Sigmoid colon (tissue), 7 donors: ENCODE data around the gene SPAG16. TPM values are rescaled to one million over a fixed set of nuclear protein-coding genes. Genes with fewer than 3 reads are reported as not detected.

ENCODE experiments used
- DNase-seq: peaks from one replicate; pipeline ENCODE4 v3.0.0-alpha.2; 2019
- H3K27ac ChIP-seq, 4 donors: fragments of 200-600 bp; sonication (generic); one replicate each; pipeline ENCODE4 v1.5.1; 2016 to 2019; ENCODE audit warnings: mild to moderate bottlenecking in 1 of 4
- H3K27me3 ChIP-seq, 3 donors: fragments of 200-600 bp; sonication (generic); one replicate each; pipeline ENCODE4 v1.5.1; 2019; ENCODE audit warnings: mild to moderate bottlenecking in 1 of 3
- H3K36me3 ChIP-seq, 4 donors: fragments of 200-600 bp; sonication (generic); one replicate each; pipeline ENCODE4 v1.5.1; 2016 to 2019
- H3K4me1 ChIP-seq, 4 donors: fragments of 200-600 bp; sonication (generic); one replicate each; pipeline ENCODE4 v1.5.1; 2017 to 2019
- H3K4me3 ChIP-seq, 4 donors: fragments of 200-600 bp; sonication (generic); one replicate each; pipeline ENCODE4 v1.5.1; 2017 to 2019; ENCODE audit warnings: mild to moderate bottlenecking in 2 of 4, moderate library complexity in 1 of 4
- H3K9me3 ChIP-seq, 4 donors: fragments of 200-600 bp in 3 of 4; sonication (generic) in 3 of 4; one replicate each; pipeline versions ENCODE4 v1.5.1 to v1.6.1; 2013 to 2019
- CTCF ChIP-seq, 4 experiments: fragments of 450-650 bp in 3 of 4; fragments of 200-600 bp in 1 of 4; IDR thresholded peaks; one replicate each; pipeline ENCODE4 v1.5.1; 2016 to 2019; ENCODE audit warnings: antibody characterized with exemption in 4 of 4, mild to moderate bottlenecking in 3 of 4, moderate library complexity in 2 of 4
- EP300 ChIP-seq, 4 donors: sonication (generic); formaldehyde crosslinking; IDR thresholded peaks; one replicate each; pipeline ENCODE4 v1.6.1; 2017; ENCODE audit warnings: antibody characterized with exemption in 4 of 4
- POLR2A ChIP-seq, 2 donors: fragments of 450-650 bp; IDR thresholded peaks; one replicate each; pipeline ENCODE4 v1.6.1; 2016; ENCODE audit warnings: antibody characterized with exemption in 2 of 2, mild to moderate bottlenecking in 2 of 2, moderate library complexity in 2 of 2
- POLR2AphosphoS5 ChIP-seq, 4 donors: sonication (generic); formaldehyde crosslinking; IDR thresholded peaks; one replicate each; pipeline ENCODE4 v1.6.1; 2017; ENCODE audit warnings: antibody characterized with exemption in 4 of 4
- WGBS, 2 donors: extraction: QIAGEN DNeasy Blood & Tissue Kit; methylation state at CpG; one replicate each; pipeline ENCODE4 v1.1.7; 2013; 5-methylcytosine and 5-hydroxymethylcytosine counted together
- intact Hi-C: fragments of 100-400 bp; cut with DNase I; formaldehyde crosslinking; loops from one replicate; pipeline ENCODE4 v1.15.1; 2023
- polyA plus RNA-seq, 3 donors: library from polyadenylated mRNA; stranded (reverse); fragments of 200-250 nt; gene quantifications; one replicate each; pipeline ENCODE4 v1.2.3, GENCODE V29; 2013
- total RNA-seq, 4 donors: library from RNA; depleted of rRNA; stranded (reverse); fragments of >200 nt; gene quantifications; one replicate each; pipeline ENCODE4 v1.1.0, GENCODE V29; 2016
- donor health status: healthy with polysubstance abuse.
- donor health status: Bipolar disorder and iron deficiency.
- donor health status: healthy.

SPAG16 gene
- total and polyA plus RNA-seq, 7 donors = 13.1 to 70.3 (median 36.0) TPM

DNA sequence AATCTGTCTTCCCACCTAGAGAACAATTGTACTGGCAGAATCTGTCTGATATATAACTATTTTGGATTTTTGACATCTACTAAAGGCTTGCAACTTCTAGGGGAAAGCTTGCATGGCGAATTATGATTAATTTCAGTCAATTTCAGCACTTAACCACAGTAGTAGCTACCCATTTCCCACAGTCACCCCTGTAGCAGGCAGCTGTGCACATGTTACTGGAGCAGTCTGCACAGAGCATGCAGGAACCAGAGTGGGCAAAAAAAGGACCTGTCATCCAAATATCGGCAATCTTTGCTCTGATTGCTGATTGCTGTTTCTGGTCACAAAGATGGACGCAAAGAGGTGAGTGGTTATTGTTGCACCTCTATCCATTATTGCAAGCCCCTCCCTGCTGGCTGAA lies 473.3 kb downstream of the SPAG16 start:
- DNase-seq = no peak

GRCh38 chr2:213763354-213763753 lies 479.1 kb downstream of the SPAG16 start:
- TF ChIP-seq POLR2A (IDR thresholded peaks at IDR 0.05) = no peak
- TF ChIP-seq CTCF (IDR thresholded peaks at IDR 0.05) = no peak
- no peak for TF ChIP-seq POLR2AphosphoS5 (IDR thresholded peaks at IDR 0.05)
- no peak for TF ChIP-seq EP300 (IDR thresholded peaks at IDR 0.05)
- Histone ChIP-seq H3K27ac (no peak overlapping the region), H3K4me1 (no peaks in the 10 kb centered on the region), H3K9me3 (no peaks in the 10 kb centered on the region), H3K27me3 (no peaks in the 10 kb centered on the region), H3K4me3 (no peak overlapping the region), H3K36me3 (no peaks in the 10 kb centered on the region)
- no peak for DNase-seq
- intact Hi-C loops = no loop called here
- WGBS, 2 donors = 67 to 74% methylated on average over 1 of the region's 1 CpG

More for the DNA sequence above, 473.3 kb downstream of the SPAG16 start:
- intact Hi-C loops = no loop called here
- no peak overlapping the region for H3K4me3 ChIP-seq
- no peaks in the 10 kb centered on the region for H3K27me3 ChIP-seq
- no peak overlapping the region for H3K27ac ChIP-seq
- H3K9me3 ChIP-seq = no peaks in the 10 kb centered on the region
- 75 to 87% methylated on average over 3 of the region's 3 CpGs for WGBS, 2 donors
- no peaks in the 10 kb centered on the region for H3K4me1 ChIP-seq
- H3K36me3 ChIP-seq = no peaks in the 10 kb centered on the region
- no peak for TF ChIP-seq POLR2AphosphoS5 (IDR thresholded peaks at IDR 0.05)
- TF ChIP-seq EP300 (IDR thresholded peaks at IDR 0.05) = no peak
- no peak for TF ChIP-seq CTCF (IDR thresholded peaks at IDR 0.05)
- no peak for TF ChIP-seq POLR2A (IDR thresholded peaks at IDR 0.05)

- no peak for DNase-seq
- Histone ChIP-seq H3K9me3 (no peaks in the 10 kb centered on the region), H3K4me3 (no peak overlapping the region), H3K36me3 (no peaks in the 10 kb centered on the region), H3K27ac (no peak overlapping the region), H3K27me3 (no peaks in the 10 kb centered on the region), H3K4me1 (no peaks in the 10 kb centered on the region)
- 4 to 53% methylated on average over 1 of the region's 1 CpG for WGBS, 2 donors
- TF ChIP-seq CTCF (IDR thresholded peaks at IDR 0.05) (no peak), POLR2A (IDR thresholded peaks at IDR 0.05) (no peak), POLR2AphosphoS5 (IDR thresholded peaks at IDR 0.05) (no peak), EP300 (IDR thresholded peaks at IDR 0.05) (no peak)
- intact Hi-C loops = no loop called here
These were observed 479.7 kb downstream of the SPAG16 start for GRCh38 chr2:213763963-213764362.

DNA sequence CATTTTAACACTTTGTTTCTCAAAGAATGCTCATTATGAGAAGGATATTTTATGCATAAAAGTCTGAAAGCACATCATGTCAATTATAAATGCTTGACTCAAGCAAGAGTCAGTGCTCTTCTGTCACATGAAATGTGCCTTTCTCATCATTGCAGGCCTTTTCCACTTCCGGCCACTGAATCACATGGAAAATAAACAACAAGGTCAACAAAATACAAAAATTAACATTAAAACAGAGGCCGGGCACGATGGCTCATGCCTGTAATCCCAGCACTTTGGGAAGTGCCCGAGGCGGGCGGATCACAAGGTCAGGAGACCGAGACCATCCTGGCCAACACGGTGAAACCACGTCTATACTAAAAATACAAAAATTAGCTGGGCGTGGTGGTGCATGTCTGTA lies 480.6 kb downstream of the SPAG16 start:
- no peaks in the 10 kb centered on the region for H3K36me3 ChIP-seq
- intact Hi-C loops = no loop called here
- no peaks in the 10 kb centered on the region for H3K4me1 ChIP-seq
- TF ChIP-seq POLR2AphosphoS5 (IDR thresholded peaks at IDR 0.05) = no peak
- no peak for TF ChIP-seq EP300 (IDR thresholded peaks at IDR 0.05)
- no peak for TF ChIP-seq CTCF (IDR thresholded peaks at IDR 0.05)
- TF ChIP-seq POLR2A (IDR thresholded peaks at IDR 0.05) = no peak
- H3K27ac ChIP-seq = no peak overlapping the region
- no peaks in the 10 kb centered on the region for H3K9me3 ChIP-seq
- H3K4me3 ChIP-seq = no peak overlapping the region
- 91% methylated on average over 10 of the region's 10 CpGs for WGBS, 2 donors
- no peak for DNase-seq
- no peaks in the 10 kb centered on the region for H3K27me3 ChIP-seq

GRCh38 chr2:213766062-213766461 lies 481.8 kb downstream of the SPAG16 start:
- no peaks in the 10 kb centered on the region for H3K9me3 ChIP-seq
- H3K27ac ChIP-seq = no peak overlapping the region
- no peak for TF ChIP-seq CTCF (IDR thresholded peaks at IDR 0.05)
- no peak for TF ChIP-seq POLR2AphosphoS5 (IDR thresholded peaks at IDR 0.05)
- no peak for TF ChIP-seq EP300 (IDR thresholded peaks at IDR 0.05)
- TF ChIP-seq POLR2A (IDR thresholded peaks at IDR 0.05) = no peak
- intact Hi-C loops = no loop called here
- no peak for DNase-seq
- H3K36me3 ChIP-seq = no peaks in the 10 kb centered on the region
- H3K27me3 ChIP-seq = no peaks in the 10 kb centered on the region
- no peak overlapping the region for H3K4me3 ChIP-seq
- no peaks in the 10 kb centered on the region for H3K4me1 ChIP-seq
- 83 to 92% methylated on average over 1 of the region's 1 CpG for WGBS, 2 donors
